ENCODE measurements around the gene HJV. TPM values are rescaled to one million over a fixed set of nuclear protein-coding genes. Genes with fewer than 3 reads are reported as not detected.
"Not testable (repeated sequence)": the region's sequence is repeated elsewhere in the genome, so short reads cannot be mapped to it uniquely, and the experiment has no call there.

Gene HJV
- total and polyA plus RNA-seq, 2 donors (not counting 1 experiment from before 2014, with no cell fraction given), result not detected

DNA sequence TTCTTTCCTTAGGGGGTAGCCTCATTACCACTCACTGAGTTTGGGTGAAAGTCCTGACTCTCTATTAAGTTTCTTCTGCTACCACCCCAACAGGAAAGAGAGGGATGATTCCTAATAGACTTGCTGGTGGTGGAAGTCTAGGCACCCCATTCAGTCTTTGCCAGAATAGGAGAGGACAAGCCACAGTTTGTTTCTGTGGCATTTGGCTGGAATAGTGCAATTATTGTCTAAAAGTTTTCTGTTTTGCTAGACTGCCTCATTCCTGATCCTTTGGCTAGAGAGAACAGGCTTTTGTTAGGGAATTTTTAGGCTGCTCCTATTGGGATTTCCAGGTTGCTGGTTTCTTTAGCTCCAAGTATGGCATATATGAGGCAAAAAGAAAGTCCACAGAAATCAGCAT lies 9.9 kb upstream of the HJV start:
- Histone ChIP-seq H3K9ac (ENCODE audit: insufficient read depth, low read length) (no peak overlapping the region), H4K20me1 (ENCODE audit: control insufficient read depth, extremely low read depth, insufficient read depth, low read length) (no peaks in the 10 kb centered on the region), H3K4me1 (ENCODE audit: control insufficient read depth, extremely low read depth, insufficient read depth, low read length) (peaks cover 5% of the 10 kb centered on the region), H3K9me3 (ENCODE audit: control insufficient read depth, insufficient read depth, low read depth, low read length) (no peaks in the 10 kb centered on the region), H2AFZ (ENCODE audit: low read length) (no peak overlapping the region), H3K4me2 (ENCODE audit: extremely low read depth, insufficient read depth, low read length) (no peak overlapping the region), H3K27me3 (ENCODE audit: control insufficient read depth, insufficient read depth, low read length) (no peaks in the 10 kb centered on the region), H3K27ac (ENCODE audit: insufficient read depth, low read length) (no peak overlapping the region), H3K36me3 (ENCODE audit: control insufficient read depth, insufficient read depth, low read length) (no peaks in the 10 kb centered on the region), H3K79me2 (ENCODE audit: control insufficient read depth, insufficient read depth, low read length) (no peaks in the 10 kb centered on the region), H3K4me3 (replicated peaks in 1 of 4; ENCODE audit: control extremely low read depth in 1 of 4, insufficient read depth in 1 of 4, low read depth in 3 of 4, low read length in 4 of 4) (no peak overlapping the region)
- no peak for DNase-seq (ENCODE audit: low read depth in 2 of 2)
- TF ChIP-seq, protein P1, sequence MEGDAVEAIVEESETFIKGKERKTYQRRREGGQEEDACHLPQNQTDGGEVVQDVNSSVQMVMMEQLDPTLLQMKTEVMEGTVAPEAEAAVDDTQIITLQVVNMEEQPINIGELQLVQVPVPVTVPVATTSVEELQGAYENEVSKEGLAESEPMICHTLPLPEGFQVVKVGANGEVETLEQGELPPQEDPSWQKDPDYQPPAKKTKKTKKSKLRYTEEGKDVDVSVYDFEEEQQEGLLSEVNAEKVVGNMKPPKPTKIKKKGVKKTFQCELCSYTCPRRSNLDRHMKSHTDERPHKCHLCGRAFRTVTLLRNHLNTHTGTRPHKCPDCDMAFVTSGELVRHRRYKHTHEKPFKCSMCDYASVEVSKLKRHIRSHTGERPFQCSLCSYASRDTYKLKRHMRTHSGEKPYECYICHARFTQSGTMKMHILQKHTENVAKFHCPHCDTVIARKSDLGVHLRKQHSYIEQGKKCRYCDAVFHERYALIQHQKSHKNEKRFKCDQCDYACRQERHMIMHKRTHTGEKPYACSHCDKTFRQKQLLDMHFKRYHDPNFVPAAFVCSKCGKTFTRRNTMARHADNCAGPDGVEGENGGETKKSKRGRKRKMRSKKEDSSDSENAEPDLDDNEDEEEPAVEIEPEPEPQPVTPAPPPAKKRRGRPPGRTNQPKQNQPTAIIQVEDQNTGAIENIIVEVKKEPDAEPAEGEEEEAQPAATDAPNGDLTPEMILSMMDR (conservative IDR thresholded peaks at IDR 0.05 in 1 of 2, IDR thresholded peaks at IDR 0.05 in 1 of 2; ENCODE audit: low read depth in 1 of 2, low read length in 2 of 2), result no peak
- no peak for TF ChIP-seq EZH2 (IDR thresholded peaks at IDR 0.05; ENCODE audit: low read length, missing control alignments)

DNA sequence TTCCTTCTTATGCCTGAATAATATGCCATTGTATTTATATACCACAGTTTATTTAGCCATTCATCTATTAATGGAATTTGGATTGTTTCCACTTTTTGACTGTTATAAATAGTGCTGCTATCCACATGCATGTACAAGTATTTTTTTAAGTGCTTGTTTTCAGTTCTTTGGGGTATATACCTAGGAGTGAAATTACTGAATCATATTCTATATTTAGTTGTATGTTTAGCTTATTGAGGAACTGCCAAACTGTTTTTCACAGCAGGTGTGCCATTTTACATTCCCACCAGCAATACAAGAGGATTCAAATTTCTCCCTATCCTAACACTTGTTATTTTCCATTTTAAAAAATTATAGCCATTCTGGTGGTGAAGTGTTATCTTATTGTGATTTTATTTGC lies 7.6 kb upstream of the HJV start:
- TF ChIP-seq EZH2 (IDR thresholded peaks at IDR 0.05; ENCODE audit: low read length, missing control alignments), result no peak
- TF ChIP-seq, protein P1 (conservative IDR thresholded peaks at IDR 0.05 in 1 of 2, IDR thresholded peaks at IDR 0.05 in 1 of 2; ENCODE audit: low read depth in 1 of 2, low read length in 2 of 2), result no peak
- Histone ChIP-seq H3K9me3 (ENCODE audit: control insufficient read depth, insufficient read depth, low read depth, low read length) (no peaks in the 10 kb centered on the region), H3K79me2 (ENCODE audit: control insufficient read depth, insufficient read depth, low read length) (no peaks in the 10 kb centered on the region), H2AFZ (ENCODE audit: low read length) (no peak overlapping the region), H3K4me2 (ENCODE audit: extremely low read depth, insufficient read depth, low read length) (no peak overlapping the region), H3K4me3 (replicated peaks in 1 of 4; ENCODE audit: control extremely low read depth in 1 of 4, insufficient read depth in 1 of 4, low read depth in 3 of 4, low read length in 4 of 4) (no peak overlapping the region), H3K27me3 (ENCODE audit: control insufficient read depth, insufficient read depth, low read length) (peaks cover 1% of the 10 kb centered on the region), H3K27ac (ENCODE audit: insufficient read depth, low read length) (no peak overlapping the region), H3K4me1 (ENCODE audit: control insufficient read depth, extremely low read depth, insufficient read depth, low read length) (no peaks in the 10 kb centered on the region), H3K36me3 (ENCODE audit: control insufficient read depth, insufficient read depth, low read length) (no peaks in the 10 kb centered on the region), H3K9ac (ENCODE audit: insufficient read depth, low read length) (no peak overlapping the region), H4K20me1 (ENCODE audit: control insufficient read depth, extremely low read depth, insufficient read depth, low read length) (no peaks in the 10 kb centered on the region)
- DNase-seq (ENCODE audit: low read depth in 2 of 2), result no peak

DNA sequence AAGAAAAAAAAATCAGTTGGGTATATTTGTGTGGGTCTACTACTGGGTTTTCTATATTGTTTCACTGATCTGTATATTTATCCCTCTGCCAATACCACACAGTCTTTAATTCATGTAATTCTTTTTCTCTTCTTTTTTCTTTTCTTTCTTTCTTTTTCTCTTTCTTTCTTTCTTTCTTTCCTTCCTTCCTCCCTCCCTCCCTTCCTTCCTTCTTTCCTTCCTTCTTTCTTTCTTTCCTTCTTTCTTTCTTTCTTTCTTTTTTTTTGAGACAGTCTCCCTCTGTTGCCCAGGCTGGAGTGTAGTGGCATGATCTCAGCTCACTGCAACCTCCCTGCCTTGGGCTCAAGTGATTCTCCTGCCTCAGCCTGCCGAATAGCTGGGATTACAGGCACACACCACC lies 5.1 kb upstream of the HJV start:
- H3K27me3 ChIP-seq (ENCODE audit: control insufficient read depth, insufficient read depth, low read length); DNase-seq (ENCODE audit: low read depth in 2 of 2): not testable (repeated sequence)

DNA sequence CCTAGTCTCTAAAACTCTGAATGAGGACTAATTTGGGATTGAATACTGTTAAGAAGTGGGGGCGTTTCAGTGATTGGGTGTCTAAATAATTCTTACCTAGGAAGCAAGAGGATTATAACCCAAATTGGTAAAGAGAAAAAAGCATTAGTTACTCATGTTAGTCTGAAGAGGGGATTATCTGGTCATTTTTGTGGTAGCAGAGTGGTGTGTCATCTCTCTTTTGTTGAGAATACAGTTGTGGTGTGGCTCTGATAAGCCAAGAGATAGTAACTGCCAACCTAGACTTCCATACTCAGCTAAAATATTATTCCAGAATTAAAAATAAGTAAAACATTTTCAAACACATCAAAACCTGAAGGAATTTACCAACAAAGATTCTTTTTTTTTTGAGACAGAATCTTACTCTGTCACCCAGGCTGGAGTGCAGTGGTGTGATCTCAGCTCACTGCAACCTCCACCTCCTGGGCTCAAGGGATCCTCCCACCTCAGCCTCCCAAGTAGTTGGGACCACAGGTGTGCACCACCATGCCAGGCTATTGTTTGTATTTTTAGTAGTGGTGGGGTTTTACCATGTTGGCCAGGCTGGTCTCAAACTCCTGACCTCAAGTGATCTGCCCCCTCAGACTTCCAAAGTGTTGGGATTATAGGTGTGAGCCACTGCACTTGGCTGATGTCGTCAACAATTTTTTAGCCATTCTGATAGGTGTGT lies 4.4 kb upstream of the HJV start:
- H4K20me1 ChIP-seq (ENCODE audit: control insufficient read depth, extremely low read depth, insufficient read depth, low read length); H3K9me3 ChIP-seq (ENCODE audit: control insufficient read depth, insufficient read depth, low read depth, low read length); H3K36me3 ChIP-seq (ENCODE audit: control insufficient read depth, insufficient read depth, low read length); H3K27ac ChIP-seq (ENCODE audit: insufficient read depth, low read length); H3K79me2 ChIP-seq (ENCODE audit: control insufficient read depth, insufficient read depth, low read length); DNase-seq (ENCODE audit: low read depth in 2 of 2); H3K4me3 ChIP-seq (replicated peaks in 1 of 4; ENCODE audit: control extremely low read depth in 1 of 4, insufficient read depth in 1 of 4, low read depth in 3 of 4, low read length in 4 of 4); H2AFZ ChIP-seq (ENCODE audit: low read length); H3K4me2 ChIP-seq (ENCODE audit: extremely low read depth, insufficient read depth, low read length); H3K9ac ChIP-seq (ENCODE audit: insufficient read depth, low read length); H3K4me1 ChIP-seq (ENCODE audit: control insufficient read depth, extremely low read depth, insufficient read depth, low read length); H3K27me3 ChIP-seq (ENCODE audit: control insufficient read depth, insufficient read depth, low read length): not testable (repeated sequence)

More for the DNA sequence above, 5.1 kb upstream of the HJV start:
- H4K20me1 ChIP-seq (ENCODE audit: control insufficient read depth, extremely low read depth, insufficient read depth, low read length); H3K36me3 ChIP-seq (ENCODE audit: control insufficient read depth, insufficient read depth, low read length); H3K79me2 ChIP-seq (ENCODE audit: control insufficient read depth, insufficient read depth, low read length); H3K9me3 ChIP-seq (ENCODE audit: control insufficient read depth, insufficient read depth, low read depth, low read length); H3K27ac ChIP-seq (ENCODE audit: insufficient read depth, low read length); H3K9ac ChIP-seq (ENCODE audit: insufficient read depth, low read length); H3K4me3 ChIP-seq (replicated peaks in 1 of 4; ENCODE audit: control extremely low read depth in 1 of 4, insufficient read depth in 1 of 4, low read depth in 3 of 4, low read length in 4 of 4); H3K4me1 ChIP-seq (ENCODE audit: control insufficient read depth, extremely low read depth, insufficient read depth, low read length); H3K4me2 ChIP-seq (ENCODE audit: extremely low read depth, insufficient read depth, low read length); H2AFZ ChIP-seq (ENCODE audit: low read length): not testable (repeated sequence)
